Activated CD4-positive, alpha-beta T cell treated with anti-CD3 and anti-CD28 coated beads, Interleukin-2, amount 50 U/mL, for 1 hour (primary cell): ENCODE data around the gene PXT1.

Source experiments
- DNase-seq: peaks from one replicate; pipeline ENCODE4 v3.0.0-alpha.2; 2020

The PXT1 gene

DNA sequence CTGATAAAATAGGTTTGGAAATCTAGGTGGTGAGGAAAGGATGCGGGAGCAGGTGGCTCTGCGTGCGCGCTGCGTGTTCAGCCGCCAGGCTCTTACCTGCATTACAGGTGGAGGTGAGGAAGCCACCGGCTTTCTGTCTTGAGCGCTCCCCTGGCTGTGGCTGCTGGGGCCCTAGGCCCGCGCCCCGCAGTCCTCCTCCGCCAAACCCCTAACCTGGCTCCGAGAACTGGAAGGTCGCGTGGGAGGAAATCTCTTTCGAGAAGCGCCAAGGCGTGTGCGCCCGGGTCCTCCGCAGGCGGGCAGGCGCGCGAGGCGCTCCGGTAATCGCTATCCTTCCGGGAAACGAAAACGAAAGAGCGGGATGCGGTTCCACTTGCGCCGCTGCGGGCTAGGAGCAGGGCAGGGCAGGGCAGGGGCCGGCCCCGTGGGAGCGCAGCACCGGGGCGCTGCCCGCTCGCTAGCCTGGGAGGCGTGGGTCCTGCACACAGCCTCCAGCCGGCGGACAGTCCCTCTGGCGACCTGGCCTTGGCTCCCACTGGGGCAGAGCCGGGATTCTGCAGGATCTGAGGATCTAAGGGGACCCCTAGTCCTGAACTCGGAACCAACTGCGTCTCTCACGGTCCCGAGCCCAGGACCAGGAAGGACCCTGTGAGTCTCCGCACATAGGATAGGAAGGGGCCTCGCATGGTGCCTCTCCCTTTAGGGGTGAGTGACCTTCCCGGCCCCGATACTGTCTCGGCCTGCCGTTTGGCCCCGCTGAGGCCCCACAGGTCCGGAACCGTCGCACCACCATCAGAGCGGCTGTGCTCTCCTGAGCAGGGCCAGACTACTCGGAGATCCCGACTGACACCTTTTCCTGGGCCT, 55.0 kb downstream of the PXT1 start, which contains the start of gene ETV7:
Gene ETV7, minus strand, starts transcription at position 230 of the 864 bp plus-strand sequence. Its CDS starts 128 bp downstream, at position 102.
- DNase-seq = peak; percentile 26

DNA sequence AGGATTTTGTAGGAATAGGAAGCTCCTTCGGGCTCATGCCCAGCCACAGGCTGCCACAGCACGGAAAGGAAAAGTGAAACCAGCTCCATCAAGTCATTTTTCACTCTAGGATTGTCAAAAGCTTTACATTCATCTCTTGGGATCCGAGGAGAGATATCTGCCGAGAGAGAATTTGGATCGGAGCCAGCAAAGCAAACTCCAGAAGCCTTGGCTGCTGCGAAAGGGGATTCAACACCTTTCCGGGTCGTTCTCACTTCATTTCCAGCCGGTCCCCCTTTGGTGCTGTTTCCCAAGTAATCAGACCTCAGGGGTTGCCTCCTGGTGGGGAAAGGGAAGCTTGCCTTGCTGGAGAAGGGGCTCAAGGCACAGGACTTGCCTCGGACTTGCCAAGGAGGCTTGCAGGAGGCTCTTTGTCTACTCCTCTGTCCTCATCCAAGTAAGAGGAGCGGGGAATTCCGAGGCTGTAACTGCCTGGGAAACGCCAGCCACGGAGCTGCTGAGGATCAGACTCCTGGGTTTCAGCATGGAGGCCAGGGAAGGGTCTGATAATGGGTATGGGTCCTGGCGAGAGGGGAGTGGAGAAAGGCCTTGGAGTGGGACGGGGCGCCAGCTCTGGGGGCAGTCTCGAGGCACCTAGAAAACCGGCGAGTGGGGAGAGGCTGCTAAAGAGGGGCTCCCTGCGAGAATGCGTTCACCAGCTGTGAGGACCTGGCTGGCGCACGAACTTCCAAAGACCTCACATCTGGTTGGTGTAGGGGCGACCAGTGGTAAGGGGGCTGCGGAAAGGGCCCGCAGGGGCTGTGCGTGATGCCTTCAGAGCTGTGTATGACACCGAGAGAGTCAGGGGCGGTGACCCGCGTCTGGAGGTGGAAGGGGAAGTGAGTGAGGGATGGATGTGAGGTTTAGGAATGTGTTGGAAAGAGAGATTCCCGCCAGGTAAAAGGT, 55.9 kb downstream of the PXT1 start:
- peak; percentile 11 for DNase-seq

DNA sequence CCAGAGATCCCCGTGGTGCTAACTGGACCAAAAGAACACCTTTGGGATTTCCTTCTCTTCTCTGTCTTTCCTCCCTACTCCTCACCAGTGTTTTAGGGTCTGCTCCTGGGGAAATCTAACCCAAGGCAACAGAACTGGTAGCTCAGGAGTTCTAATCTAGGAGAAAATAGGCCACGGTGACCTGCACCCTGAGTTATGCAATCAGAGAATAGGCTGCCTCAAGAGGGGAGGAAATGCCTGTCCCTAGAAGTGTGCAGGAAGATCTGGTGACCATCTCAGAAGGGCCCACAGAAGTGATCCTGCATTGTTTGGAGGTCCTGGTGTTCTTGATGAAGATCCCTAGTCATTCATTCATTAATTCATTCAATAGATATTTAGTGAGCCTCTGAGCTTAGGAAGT, 58.6 kb downstream of the PXT1 start:
- DNase-seq = no peak

DNA sequence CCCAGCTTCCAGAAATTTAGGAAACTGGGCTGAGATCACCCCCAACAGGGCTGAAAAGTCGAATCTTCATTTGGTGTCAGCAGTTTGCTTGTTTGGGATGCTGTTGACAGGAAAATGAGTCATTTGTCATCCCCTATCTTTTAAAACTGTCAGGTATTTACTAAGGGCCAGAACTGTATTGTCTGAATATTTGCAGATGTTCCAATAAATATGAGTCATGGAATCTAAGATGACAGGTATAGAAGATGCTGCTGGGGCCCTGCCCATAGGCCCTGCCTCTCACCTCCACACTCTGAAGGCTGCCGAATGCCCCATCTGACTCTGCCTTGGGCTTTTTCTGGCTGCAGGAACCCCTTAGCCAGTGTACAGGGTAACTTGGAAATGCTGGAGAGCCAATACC, 59.0 kb downstream of the PXT1 start:
- DNase-seq = no peak

DNA sequence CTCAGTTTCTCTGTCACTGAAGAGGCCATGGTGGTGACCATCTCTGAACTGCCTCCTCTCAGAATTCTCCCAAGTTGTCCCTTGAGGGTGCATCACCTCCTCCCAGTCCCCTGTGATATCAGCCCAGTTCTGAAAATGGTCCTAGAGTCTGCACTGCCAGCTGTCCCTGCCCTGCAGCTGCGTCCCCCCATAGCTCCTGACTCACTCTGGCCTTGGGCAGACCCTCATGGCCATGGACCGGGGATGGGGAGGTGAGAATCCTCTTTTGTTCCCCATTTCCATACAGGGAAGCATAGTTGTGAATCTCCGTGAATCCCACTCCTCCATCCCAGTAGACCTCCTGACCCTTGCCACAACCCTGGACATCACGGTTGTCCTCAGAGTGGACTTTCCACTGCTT, 59.7 kb downstream of the PXT1 start:
- no peak for DNase-seq

DNA sequence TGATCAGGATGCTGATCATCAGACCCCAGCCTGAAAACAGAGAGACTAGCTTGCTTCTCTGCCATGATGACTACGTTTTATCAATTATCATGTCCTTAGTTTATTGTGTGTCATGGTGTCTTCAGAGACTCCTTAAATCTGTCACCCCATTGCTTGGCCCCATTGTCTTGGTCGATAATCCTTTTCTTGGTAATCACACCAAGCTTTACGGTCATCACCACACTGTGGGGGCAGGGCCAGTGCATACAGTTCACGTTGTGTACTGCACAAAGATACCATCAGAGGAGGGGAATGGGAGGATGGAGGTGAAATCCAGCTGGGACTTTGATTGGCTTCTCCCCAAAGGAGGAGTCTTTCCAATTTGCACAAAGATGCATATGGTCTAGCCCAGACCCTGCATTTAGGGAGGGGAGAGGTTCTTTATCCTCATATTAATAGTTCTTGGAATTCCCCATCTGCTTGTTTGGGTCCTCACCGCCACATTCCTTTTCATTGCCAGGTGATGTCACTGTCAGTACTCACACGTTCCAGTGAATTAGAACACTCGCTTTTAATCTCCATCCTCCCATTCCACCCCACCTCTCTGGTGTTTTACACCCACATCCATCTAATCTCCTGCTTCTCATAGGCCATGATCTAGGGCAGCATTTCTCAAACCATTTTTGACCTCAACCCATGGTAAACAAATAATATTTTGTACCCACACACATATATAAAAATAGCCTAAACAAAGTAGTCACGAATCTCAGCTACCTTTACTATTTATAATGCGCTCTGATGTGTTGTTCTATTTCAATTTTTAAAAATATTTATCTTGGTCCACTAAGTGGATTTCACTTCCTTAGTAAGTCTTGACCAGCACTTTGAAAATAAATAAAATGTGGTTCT, 60.9 kb downstream of the PXT1 start:
- no peak for DNase-seq

DNA sequence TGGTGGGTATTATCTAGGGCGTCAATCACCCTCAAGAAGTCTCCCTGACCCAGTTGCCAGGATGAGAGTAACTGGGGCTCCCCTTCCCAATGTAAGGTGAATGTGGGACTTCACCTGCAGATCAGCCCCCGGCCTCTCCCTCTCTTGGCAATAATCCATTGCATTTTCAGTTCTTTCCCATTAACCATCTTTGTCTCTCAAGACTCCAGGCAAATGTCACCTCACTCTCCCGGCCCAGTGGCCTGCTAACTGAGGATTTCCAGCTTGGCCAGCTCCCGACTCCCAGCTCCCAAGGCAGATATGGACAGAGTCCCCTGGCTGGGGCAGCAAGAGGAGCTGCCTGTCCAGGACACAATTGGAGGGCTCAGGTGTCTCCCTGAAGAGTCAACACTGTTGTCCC, 62.5 kb downstream of the PXT1 start:
- DNase-seq = no peak

DNA sequence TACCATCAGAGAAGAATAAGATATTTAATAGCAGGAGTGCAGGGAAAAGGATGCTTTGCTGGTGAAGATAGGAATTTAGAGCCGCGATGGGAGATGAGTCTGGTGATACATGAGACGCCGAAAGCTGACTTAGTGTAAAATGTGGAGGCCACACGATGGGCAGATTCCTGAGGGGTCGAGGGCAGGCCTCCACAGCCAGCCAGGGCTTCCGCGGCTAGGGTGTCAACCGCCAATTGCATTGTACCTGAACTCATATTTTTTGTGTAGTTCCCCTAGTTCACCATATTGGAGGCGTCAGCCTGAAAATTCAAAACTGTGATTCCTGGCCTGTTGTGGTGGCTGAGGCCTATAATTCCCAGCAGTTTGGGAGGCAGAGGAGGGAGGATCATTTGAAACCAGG, 63.7 kb downstream of the PXT1 start:
- DNase-seq = no peak

DNA sequence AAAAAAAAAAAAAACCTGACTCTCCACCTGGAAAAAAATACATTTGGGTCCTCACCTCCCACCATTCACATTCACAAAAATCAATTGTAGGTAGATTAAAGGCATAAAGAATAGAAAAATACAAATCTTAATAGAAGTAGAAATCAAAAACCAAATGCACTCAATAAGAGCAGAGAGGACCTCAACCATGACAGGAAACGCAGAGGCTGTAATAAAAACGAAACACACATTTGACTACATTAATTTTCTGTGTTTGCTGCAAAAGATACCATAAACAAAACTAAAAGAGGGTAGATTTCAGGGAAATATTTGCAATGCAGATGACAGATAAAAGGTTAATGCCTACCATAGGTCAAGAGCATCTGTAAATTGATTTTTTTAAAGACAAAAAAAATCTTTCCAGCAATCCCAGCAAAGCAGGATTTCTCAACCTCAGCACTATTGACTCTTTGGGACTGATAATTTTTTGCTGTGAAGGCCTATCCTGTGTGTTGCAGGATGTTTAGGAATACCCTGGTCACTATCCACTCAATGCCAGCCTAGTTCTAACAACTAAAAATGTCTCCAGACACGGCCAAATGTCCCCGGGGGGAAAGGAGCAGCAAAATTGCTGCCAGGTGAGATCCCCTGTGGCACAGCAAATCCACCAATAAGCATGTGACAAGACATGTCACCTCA, 64.3 kb downstream of the PXT1 start:
- no peak for DNase-seq

DNA sequence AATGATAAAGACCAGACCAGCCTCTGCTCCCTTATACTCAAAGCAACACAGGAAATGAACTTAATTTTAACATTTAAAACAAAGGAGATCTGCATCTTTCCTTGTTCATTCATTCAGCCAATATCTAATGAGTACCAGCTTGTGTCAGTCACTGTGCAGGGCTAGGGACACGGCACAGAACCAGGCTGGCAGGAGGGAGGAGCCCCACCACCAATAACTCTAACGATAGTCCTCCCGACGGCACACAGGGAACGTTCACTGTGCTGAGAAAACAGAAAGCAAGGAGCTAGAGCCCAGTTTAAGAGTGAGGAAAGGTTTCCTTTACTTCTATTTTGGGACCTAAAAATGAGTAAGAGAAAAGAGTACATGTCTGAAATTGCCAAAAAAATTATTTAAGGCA, 65.1 kb downstream of the PXT1 start:
- no peak for DNase-seq

DNA sequence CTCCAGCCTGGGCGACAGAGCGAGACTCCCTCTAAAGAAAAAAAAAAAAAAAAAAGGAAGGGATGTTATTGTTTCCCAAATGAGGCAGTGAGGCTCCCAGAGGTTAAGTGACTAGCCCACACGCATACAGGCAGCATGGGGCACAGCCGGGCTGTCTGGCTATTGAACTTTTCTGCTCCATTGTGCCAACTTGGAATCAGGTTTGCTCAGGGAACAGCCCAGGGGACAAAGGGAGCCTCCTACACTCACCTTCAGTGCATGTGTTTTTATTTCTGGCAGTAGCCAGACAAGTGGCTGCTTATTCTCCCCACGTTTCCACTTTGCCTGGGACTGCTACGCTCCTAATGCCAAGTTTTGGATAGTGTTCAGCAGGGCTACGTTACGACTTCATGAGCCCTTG, 65.9 kb downstream of the PXT1 start:
- DNase-seq = no peak

DNA sequence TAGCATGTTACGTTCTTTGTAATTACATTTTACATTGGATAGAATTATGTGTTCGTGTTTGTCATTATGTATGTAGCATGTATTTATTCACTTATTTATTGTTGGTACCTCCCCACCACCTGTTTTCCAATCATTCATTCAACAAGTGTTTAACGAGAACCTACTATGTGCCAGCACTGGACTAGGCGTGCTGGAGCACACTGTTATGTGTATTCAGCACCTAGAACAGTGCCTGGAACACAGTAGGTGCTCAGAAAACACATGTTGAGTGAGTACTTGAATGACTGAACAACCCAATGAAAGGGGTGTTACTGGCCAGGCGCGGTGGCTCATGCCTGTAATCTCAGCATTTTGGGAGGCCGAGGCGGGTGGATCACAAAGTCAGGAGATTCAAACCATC, 66.5 kb downstream of the PXT1 start:
- no peak for DNase-seq

DNA sequence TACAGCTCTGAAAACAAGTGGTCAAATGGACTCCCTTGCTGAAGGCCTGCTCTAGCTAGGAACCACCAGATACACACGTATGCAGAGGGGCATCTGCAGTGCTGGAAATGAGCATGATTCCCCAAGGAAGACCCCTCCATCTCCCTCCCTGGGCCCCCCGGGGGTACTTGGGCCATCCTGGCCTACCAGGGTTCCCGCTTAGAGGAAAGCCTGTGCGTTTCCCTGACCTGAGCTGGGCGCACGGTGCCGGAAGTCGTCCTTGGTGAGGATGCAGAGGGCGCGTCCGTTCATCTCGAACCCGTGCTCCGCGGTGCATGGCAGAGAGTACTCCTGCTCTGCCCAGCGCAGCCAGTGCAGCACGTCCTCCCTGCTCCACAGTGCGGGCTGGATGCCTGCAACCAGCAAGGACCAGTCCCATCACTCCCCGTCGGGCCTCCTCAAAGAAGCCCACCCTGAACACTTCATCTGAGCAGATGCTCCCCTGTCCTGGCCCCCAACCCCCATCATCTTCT, 67.0 kb downstream of the PXT1 start:
- no peak for DNase-seq

DNA sequence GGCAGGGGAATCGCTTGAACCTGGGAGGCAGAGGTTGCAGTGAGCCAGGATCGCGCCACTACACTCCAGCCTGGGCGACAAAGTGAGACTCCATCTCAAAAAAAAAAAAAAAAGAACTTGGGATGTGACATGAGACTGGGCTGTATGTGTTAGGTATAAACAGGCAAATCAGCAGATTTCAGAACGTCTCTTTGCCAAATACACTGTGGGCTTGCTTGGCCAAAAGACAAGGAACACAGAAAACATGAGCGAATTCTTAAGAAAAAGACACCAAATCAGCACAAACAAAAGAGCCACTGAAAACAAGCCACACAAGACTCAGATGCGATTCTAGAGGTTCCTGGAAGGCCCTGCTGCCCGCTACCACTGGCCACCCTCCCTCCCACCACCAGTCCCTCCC, 67.7 kb downstream of the PXT1 start:
- DNase-seq = no peak

DNA sequence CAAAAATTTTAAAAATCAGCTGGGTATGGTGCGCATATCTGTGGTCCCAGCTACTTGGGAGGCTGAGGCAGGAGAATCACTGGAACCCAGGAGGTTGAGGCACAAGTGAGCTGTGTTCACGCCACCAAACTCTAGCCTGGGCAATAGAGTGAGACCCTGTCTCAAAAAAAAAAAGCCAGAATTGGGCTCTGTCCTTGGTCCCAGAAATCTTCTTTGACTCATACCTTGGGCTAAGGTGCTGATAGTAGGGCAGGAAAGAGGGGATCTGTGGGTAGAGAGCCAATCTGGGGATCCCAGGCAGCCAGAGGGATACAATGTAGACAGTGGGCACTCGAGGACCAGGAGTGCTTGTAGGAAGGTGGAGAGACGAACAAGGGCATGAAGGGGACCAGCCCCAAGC, 68.5 kb downstream of the PXT1 start:
- no peak for DNase-seq

DNA sequence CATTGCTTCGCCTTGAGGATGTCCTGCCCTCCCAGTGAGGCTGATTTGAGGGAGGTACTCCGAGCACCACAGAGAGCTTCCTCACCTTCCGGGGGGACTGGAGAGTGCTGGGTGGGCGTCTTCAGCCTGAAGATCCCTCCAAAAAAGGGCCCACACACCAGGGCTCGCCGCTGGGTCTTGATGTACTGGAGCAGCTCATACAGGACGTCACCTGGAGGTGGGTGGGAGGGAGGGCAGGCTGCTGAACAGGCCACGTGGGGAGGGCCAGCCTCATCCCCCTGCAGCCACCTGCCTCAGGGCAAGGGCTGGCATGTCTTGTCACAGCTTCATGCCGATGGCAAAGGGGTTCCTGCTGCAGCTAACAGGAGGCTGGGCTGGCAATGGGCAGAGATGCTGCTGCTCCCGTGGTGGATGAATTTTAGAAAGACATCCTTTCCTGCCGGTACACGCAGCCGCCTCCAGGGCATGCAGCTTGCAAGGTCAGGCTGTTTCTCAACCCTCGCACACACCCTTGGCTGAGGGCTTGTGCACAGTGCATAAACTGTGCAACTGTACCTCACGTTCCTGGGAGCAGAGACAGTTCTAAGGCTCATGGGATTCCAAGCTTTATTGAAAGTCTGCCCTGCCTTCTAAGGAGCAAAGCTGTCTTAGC, 69.2 kb downstream of the PXT1 start:
- DNase-seq = no peak

DNA sequence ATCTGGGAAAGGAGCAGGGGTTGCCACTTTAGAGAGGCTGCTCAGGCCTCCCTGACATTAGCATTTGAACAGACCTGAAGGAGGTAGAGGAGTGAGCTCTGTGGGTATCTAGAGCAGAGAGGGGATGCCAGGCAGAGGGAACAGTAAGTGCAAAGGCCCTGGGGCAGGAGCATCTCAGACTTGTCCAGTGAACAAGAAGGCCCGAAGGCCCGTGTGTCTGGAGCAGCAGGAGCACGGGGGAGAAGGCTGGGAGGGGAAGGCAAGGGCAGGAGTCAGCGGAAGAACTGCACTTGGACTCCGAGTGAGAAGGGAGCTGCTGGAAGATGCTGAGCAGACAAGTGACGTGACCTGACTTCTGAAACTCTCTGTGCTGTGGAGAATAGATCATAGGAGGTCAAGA, 70.6 kb downstream of the PXT1 start:
- no peak for DNase-seq

DNA sequence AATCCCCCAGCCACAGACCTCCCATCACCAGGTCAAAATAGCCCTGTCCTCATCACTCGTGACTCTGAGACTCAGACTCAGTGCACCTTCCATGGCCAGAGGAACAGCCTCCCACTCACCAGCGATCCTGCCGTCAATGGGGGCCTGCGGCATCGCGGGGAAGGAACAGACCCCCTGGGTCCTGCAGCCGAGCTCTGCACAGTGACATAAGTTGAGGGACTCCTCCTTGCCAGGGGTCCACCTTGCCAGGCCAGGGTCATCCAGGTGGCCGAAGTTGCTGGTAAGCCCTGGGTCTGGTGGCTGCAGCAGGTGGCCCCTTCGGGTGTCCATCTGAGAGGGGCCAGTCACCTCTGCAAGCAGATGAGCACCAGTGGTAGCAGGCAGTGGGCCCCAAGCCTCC, 71.4 kb downstream of the PXT1 start:
- no peak for DNase-seq

DNA sequence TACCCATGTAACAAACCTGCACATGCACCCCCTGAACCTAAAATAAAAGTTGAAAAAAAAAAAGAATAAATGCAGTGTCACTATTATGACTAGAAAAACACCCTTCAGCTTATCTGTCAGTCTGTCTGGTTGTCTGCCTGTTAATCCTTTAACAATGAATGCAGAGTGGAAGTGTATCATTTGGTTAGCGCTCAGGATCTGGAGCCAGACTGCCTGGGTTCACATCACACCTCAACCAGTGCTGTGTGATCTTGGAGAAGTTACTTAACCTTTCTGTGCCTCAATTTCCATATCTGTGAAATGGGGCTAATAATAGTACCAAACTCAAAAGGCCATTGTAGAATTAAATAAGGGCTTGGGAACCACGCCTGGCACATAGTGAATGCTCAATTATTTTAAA, 72.0 kb downstream of the PXT1 start:
- DNase-seq = no peak

DNA sequence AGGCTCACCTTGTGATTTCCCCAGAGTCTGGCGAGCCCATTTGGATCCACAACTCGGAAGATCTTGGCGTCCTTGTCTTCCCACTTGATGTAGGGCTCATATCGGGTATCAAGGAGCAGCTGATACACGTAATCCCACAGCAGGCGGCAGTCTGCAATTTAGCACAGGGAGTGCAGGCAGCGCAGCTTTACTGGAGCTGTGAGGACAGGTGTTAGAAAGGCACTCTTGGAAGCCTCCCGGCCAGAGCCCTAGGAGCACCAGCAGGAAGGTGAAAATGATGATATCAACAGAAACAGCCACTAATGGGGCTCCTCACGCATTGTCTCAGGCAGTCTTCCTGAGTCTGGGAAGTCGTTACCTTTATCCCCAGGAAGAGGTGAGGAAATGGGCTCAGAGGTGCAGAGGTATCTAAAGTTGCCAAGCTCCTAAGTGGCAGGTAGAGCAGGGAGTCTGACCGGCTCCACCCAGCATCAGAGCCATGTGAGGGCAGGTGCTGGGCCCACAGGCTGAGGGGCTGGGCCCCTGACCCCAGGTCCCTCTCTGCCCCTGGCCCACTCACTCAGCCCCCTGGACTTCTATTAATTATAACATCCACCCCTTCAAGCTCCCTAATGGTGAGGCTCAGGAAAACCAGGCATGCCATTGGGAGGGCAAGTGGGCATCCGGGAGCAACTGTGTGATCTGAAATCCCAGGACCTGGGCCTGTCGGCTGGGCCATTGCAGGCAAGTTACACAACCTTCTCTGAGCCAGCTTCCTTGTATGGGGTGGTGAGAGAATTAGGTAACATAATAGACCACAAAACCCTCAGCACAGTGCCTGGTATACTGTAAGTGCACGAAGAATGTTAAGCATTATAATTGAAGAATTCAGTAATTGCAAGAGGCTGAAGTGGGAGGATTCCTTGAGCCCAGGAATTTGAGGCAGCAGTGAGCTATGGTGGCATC, 73.5 kb downstream of the PXT1 start:
- DNase-seq = no peak
